ENCODE results near the gene LRTM2.

DNA sequence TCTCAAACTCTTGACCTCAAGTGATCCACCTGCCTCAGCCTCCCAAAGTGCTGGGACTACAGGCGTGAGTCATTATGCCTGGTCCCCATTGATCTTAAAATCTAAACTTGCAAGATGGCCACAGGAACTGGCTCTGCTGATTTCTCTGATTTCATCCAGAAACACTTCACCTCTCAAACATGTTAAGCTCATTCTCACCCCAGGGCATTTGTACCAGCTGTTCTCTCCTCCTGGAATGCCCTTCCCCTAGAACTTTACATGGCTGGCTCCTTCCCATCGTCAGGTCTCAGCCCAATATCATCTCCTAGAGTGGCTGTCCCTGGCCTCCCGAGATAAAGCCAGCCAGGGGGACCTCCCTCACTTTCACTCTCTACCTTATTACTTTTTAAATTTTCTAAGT, 5.3 kb upstream of the LRTM2 start:
- TF ChIP-seq POLR2A (IDR thresholded peaks at IDR 0.05): no peak
- TF ChIP-seq CTCF (IDR thresholded peaks at IDR 0.05): no peak
- TF ChIP-seq POLR2AphosphoS5 (IDR thresholded peaks at IDR 0.05): no peak
